Activated CD4-positive, alpha-beta T cell treated with anti-CD3 and anti-CD28 coated beads for 36 hours (primary cell): ENCODE results near the gene SARS2. TPM values are rescaled to one million over a fixed set of nuclear protein-coding genes. Genes with fewer than 3 reads are reported as not detected.
"Not testable (repeated sequence)": the region's sequence is repeated elsewhere in the genome, so short reads cannot be mapped to it uniquely, and the experiment has no call there.

Source experiments
- ATAC-seq: fragments of 200-7000 bp; cut with Tn5 transposase; one replicate; pipeline ENCODE4 v1.10.0; 2021; ENCODE audit warnings: mild to moderate bottlenecking, moderate library complexity
- CTCF ChIA-PET: fragments of 350-600 bp; sonication (Branson Sonifier 250); formaldehyde crosslinking; loops from one replicate; lab custom pipeline; 2021; ENCODE audit warnings: antibody characterized with exemption; lab: Charles Lee
- POLR2A ChIA-PET: fragments of 350-600 bp; sonication (Branson Sonifier 250); formaldehyde crosslinking; loops from one replicate; lab custom pipeline; 2021; ENCODE audit warnings: antibody characterized with exemption, inconsistent platforms; lab: Charles Lee
- DNase-seq: peaks from one replicate; pipeline ENCODE4 v3.0.0-alpha.2; 2020
- H3K27ac Mint-ChIP-seq: one replicate; pipeline ENCODE4 v1.8.0; 2021; ENCODE audit warnings: mixed read lengths
- H3K27me3 Mint-ChIP-seq: one replicate; pipeline ENCODE4 v1.8.0; 2021; ENCODE audit warnings: mixed read lengths
- H3K36me3 Mint-ChIP-seq: one replicate; pipeline ENCODE4 v1.8.0; 2021; ENCODE audit warnings: low read depth, mixed read lengths
- H3K4me1 Mint-ChIP-seq: one replicate; pipeline ENCODE4 v1.8.0; 2021; ENCODE audit warnings: mixed read lengths
- H3K4me3 Mint-ChIP-seq: one replicate; pipeline ENCODE4 v1.8.0; 2021; ENCODE audit warnings: mild to moderate bottlenecking, moderate library complexity, mixed read lengths
- H3K9me3 Mint-ChIP-seq: one replicate; pipeline ENCODE4 v1.8.0; 2021; ENCODE audit warnings: low read depth, mixed read lengths
- intact Hi-C, 2 experiments: fragments of 100-400 bp; cut with DNase I in 1 of 2; cut with micrococcal nuclease in 1 of 2; formaldehyde crosslinking; loops; one replicate each; pipeline versions ENCODE4 v1.14.2 to v1.15.1; 2022 to 2024; cut with DNase I, micrococcal nuclease
- total RNA-seq, 2 experiments: library from RNA; stranded (reverse); gene quantifications; one replicate each; pipeline ENCODE4 v1.2.3, GENCODE V29; 2021

SARS2 gene
- total RNA-seq, 2 experiments from 2014 or later, result 36.7 to 39.4 TPM

DNA sequence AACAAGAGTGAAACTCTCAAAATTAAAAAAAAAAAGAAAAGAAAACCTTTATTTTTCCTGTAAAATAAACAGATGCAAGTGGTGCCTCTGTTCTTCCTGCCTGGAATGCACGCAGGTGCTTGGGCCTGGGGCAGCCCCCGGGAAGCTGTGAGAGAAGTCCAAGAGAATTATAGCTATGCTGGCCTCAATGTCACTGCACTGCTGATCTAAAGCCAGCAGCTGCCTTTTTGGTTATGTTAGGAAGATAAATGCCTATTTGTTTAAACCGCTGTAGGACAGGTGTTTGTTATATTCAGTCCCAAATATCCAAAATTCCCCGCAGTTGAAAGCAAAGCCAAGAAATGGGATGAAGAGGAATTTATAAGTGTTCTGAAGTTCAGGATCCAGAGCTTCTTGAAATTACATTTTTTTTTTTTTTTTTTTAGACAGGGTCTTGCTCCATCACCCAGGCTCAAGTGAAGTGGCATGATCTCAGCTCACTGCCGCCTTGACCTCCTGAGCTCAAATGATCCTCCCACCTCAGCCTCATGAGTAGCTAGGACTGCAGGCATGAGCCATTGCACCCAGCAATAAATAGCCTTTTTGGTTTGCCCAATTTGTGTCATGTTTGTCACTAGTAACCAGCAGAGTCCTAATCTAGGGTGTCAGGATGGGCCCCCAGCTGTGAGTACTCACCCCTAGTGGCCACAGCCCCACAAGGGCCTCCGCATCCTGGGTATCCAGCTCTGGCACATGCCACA, 54.7 kb downstream of the SARS2 start:
- ChIA-PET CTCF (interaction anchor here (1.0 to 1.4 kb wide), 4 partner anchors 9 to 106 kb away, joined by 3 to 4 read pairs (median 4); partner anchors contain the start of genes MRPS12 and SARS2), POLR2A (interaction anchor here (1.1 kb wide), 1 partner anchor 44 kb away, joined by 4 read pairs; no protein-coding TSS in a partner anchor)
- peaks cover 27% of the 10 kb centered on the region for H3K4me1 Mint-ChIP-seq
- peak overlapping the region; percentile 89 for H3K4me3 Mint-ChIP-seq
- ATAC-seq (no peak), DNase-seq (no peak)
- H3K27me3 Mint-ChIP-seq, result no peaks in the 10 kb centered on the region
- H3K27ac Mint-ChIP-seq, result peak overlapping the region; percentile 47
- H3K9me3 Mint-ChIP-seq, result no peaks in the 10 kb centered on the region
- intact Hi-C loops, result no loop called here
- H3K36me3 Mint-ChIP-seq, result peaks cover 21% of the 10 kb centered on the region

GRCh38 chr19:38873400-38873799, 57.2 kb downstream of the SARS2 start:
- H3K27ac Mint-ChIP-seq, ATAC-seq, H3K4me3 Mint-ChIP-seq, H3K27me3 Mint-ChIP-seq, CTCF ChIA-PET, H3K9me3 Mint-ChIP-seq, DNase-seq: not testable (repeated sequence)
- Mint-ChIP-seq H3K4me1 (peaks cover 35% of the 10 kb centered on the region), H3K36me3 (peaks cover 39% of the 10 kb centered on the region)
- intact Hi-C loops, result loop anchor here in 1 of 2 experiments (5.0 kb wide), 1 partner anchor 106 kb away; no protein-coding TSS in a partner anchor
- POLR2A ChIA-PET, result interaction anchor here (2.1 kb wide), 1 partner anchor 26 kb away, joined by 5 read pairs; no protein-coding TSS in a partner anchor

DNA sequence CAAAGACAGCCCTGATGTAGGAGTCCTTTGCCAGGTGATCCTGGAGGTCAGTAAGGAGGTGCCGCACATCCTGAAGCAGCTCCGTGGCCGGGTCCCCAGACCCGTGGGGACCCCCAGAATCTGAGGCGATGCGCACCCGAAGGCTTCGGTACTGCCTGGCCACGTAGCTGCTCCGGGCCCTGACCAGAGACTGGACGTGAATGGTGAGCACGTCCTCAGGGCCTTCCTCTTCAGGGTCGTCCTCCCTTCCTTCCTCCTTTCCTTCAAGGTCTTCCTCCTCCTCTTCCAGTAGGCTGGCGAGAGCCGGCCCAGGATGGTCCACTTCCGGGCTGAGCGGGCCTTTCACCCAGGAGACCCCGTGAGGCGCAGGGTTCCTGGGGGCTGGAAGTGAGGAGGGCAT, 60.0 kb downstream of the SARS2 start:
- peak overlapping the region; percentile 76 for H3K4me3 Mint-ChIP-seq
- H3K36me3 Mint-ChIP-seq, result peaks cover 44% of the 10 kb centered on the region
- POLR2A ChIA-PET, result interaction anchor here (0.8 to 2.7 kb wide), 3 partner anchors 22 to 28 kb away, joined by 3 to 11 read pairs (median 4); no protein-coding TSS in a partner anchor
- H3K4me1 Mint-ChIP-seq, result peaks cover 31% of the 10 kb centered on the region
- DNase-seq (no peak), ATAC-seq (no peak)
- CTCF ChIA-PET, result interaction anchor here (0.7 to 2.9 kb wide), 7 partner anchors 8 to 60 kb away, joined by 3 to 18 read pairs (median 4); partner anchors contain the start of genes HNRNPL, MRPS12, RINL and SARS2
- intact Hi-C loops, result loop anchor here (1.0 to 5.0 kb wide), 4 partner anchors 8 to 103 kb away; partner anchors contain the start of genes MRPS12 (in 1 of the 2), NFKBIB (in 1 of the 2), RINL (in 1 of the 2) and SARS2 (in 1 of the 2)
- no peaks in the 10 kb centered on the region for H3K9me3 Mint-ChIP-seq
- no peaks in the 10 kb centered on the region for H3K27me3 Mint-ChIP-seq
- peak overlapping the region; percentile 71 for H3K27ac Mint-ChIP-seq

DNA sequence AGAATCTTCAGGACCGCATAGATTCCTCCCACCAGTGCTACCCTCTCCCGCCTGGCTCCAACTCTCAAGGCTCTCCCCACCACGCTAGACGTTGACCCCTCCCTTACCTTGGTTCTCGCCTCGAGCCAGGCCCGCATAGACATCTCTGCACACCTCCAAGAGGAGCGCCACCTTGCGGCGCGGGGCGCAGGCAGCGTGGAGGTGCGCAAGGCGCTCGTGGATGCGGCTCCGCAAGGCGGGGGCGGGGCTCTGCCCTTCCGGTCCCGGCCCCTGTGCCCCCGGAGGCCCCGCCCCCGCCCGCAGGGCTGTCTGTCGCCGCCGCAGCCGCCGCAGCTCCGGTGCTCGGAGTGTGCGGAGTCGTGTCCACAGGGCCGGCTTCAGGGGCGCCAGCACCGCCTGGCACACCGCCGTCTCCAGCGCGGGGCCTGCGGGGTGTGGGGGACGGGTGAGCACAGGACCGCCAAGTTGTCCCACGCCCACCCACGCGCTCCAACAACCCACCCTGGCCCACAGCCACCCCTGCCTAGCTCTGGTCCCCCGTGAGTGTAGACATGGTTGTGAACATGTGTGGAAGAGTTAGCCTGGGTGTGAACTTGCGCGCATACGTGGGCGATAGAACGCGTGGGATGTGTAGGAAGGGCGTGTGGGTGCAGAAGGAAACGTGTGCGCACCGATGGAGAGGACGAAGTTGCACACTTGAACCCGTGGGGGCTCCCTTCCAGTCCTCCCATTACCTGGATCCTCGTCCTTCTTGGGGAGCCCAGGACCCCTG, 60.5 kb downstream of the SARS2 start:
- ChIA-PET POLR2A (interaction anchor here (0.9 to 2.7 kb wide), 2 partner anchors 22 to 28 kb away, joined by 3 to 11 read pairs; no protein-coding TSS in a partner anchor), CTCF (interaction anchor here (0.7 to 2.9 kb wide), 11 partner anchors 8 to 251 kb away, joined by 3 to 18 read pairs (median 4); partner anchors contain the start of genes EIF3K, HNRNPL, MRPS12 and RINL)
- no peaks in the 10 kb centered on the region for H3K9me3 Mint-ChIP-seq
- no peaks in the 10 kb centered on the region for H3K27me3 Mint-ChIP-seq
- H3K4me3 Mint-ChIP-seq, result peak overlapping the region; percentile 76
- peak overlapping the region; percentile 86 for H3K27ac Mint-ChIP-seq
- DNase-seq, result peak; percentile 94
- ATAC-seq, result peak; percentile 85
- peaks cover 47% of the 10 kb centered on the region for H3K36me3 Mint-ChIP-seq
- H3K4me1 Mint-ChIP-seq, result peaks cover 37% of the 10 kb centered on the region
- intact Hi-C loops, result loop anchor here (1.0 to 5.0 kb wide), 7 partner anchors 8 to 468 kb away; partner anchors contain the start of genes FAM98C (in 1 of the 2), MRPS12 (in 1 of the 2), NFKBIB (in 1 of the 2) and RINL (in 1 of the 2)

DNA sequence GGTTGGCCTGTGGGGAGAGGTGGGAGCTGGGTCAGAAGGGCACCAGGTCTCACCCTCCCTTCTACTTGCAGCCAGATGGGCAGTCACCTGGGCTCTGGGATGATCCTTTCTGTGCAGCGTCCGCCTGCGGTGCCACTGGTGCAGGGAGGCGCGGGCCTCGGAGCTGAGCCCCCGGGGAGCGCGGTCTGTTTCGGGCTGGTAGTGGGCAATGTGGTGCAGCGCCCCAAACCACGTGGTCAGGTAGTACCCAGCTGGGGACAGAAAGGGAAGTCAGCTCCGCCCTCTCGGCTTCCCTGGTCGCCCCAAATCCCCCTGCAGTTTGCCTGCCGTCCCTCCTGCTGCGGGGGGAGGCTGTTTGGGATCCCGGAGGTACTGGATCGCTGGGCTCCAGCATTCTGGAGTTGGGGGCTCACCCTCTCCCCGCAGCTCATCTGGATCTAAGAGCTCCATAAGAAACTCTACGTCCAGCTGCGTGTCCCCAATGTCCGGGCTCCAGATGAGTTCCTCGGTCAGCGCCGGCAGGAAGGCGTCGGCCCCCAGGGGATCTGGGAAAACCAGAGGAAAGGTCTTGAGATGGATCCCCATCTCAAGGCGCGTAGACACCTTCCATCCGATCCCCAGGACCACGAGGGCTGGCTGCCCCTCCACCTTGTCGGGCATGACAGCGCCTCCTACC, 61.3 kb downstream of the SARS2 start:
- CTCF ChIA-PET, result interaction anchor here (0.6 to 2.9 kb wide), 15 partner anchors 9 to 1935 kb away, joined by 3 to 18 read pairs (median 3); partner anchors contain the start of genes EIF3K, HNRNPL and RINL
- Mint-ChIP-seq H3K4me3 (peak overlapping the region; percentile 76), H3K4me1 (peaks cover 44% of the 10 kb centered on the region), H3K27me3 (no peaks in the 10 kb centered on the region), H3K9me3 (no peaks in the 10 kb centered on the region), H3K27ac (peak overlapping the region; percentile 86), H3K36me3 (peaks cover 51% of the 10 kb centered on the region)
- peak; percentile 53 for DNase-seq
- POLR2A ChIA-PET, result interaction anchor here (1.0 to 2.7 kb wide), 2 partner anchors 17 to 21 kb away, joined by 3 to 11 read pairs; no protein-coding TSS in a partner anchor
- intact Hi-C loops, result loop anchor here (1.0 to 5.0 kb wide), 3 partner anchors 17 to 467 kb away; partner anchors contain the start of gene FAM98C (in 1 of the 2)
- ATAC-seq, result no peak

GRCh38 chr19:38868551-38868950, 62.0 kb downstream of the SARS2 start:
- CTCF ChIA-PET, result interaction anchor here (0.6 to 2.9 kb wide), 14 partner anchors 10 to 1936 kb away, joined by 3 to 18 read pairs (median 6); partner anchors contain the start of genes HNRNPL, MRPS12, RINL and SARS2
- H3K4me3 Mint-ChIP-seq, result peak overlapping the region; percentile 76
- H3K27ac Mint-ChIP-seq, result peak overlapping the region; percentile 86
- H3K4me1 Mint-ChIP-seq, result peaks cover 46% of the 10 kb centered on the region
- intact Hi-C loops, result loop anchor here in 1 of 2 experiments (5.0 kb wide), 1 partner anchor 466 kb away; the partner anchor contains the start of gene FAM98C
- POLR2A ChIA-PET, result interaction anchor here (0.6 to 2.7 kb wide), 3 partner anchors 11 to 20 kb away, joined by 3 to 11 read pairs (median 3); no protein-coding TSS in a partner anchor
- H3K36me3 Mint-ChIP-seq, result peaks cover 51% of the 10 kb centered on the region
- ATAC-seq (no peak), DNase-seq (no peak)
- H3K9me3 Mint-ChIP-seq, result no peaks in the 10 kb centered on the region
- H3K27me3 Mint-ChIP-seq, result no peaks in the 10 kb centered on the region

DNA sequence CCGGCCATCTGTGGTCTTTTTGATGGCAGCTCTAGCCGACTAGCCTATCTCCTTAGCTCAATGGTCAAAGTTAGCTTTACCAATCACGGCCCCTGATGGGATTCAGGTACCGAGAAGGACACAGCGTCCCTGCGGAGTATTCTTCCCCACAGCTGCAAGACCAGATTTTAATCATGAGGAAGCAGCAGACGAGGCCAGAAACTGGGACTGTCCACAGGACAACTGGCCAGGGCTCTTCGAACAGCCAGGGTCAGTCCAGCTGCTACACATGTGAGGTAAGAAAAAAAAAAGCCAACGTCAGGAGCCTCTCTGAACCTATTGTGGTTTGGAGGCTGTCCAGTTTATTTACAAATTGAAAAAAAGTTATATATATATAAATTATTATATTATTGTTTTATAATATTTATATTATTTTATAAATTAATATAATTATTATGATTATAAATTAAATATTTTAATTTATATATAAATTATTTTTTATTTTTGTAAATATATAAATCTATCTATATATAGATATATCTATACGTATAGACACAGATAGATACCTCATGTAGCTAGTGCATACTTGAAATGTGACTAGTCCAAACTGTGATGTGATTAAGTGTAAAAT, 63.3 kb downstream of the SARS2 start:
- Mint-ChIP-seq H3K9me3 (no peaks in the 10 kb centered on the region), H3K27ac (peak overlapping the region; percentile 42), H3K36me3 (peaks cover 48% of the 10 kb centered on the region), H3K27me3 (no peaks in the 10 kb centered on the region), H3K4me1 (peaks cover 48% of the 10 kb centered on the region), H3K4me3 (no peak overlapping the region)
- POLR2A ChIA-PET, result interaction anchor here (0.6 to 1.9 kb wide), 2 partner anchors 25 to 228 kb away, joined by 5 to 10 read pairs; no protein-coding TSS in a partner anchor
- CTCF ChIA-PET, result interaction anchor here (0.7 to 2.1 kb wide), 8 partner anchors 9 to 197 kb away, joined by 4 to 9 read pairs (median 4); partner anchors contain the start of genes MRPS12 and SARS2
- ATAC-seq, result no peak
- no peak for DNase-seq
- intact Hi-C loops, result loop anchor here in 1 of 2 experiments (5.0 kb wide), 1 partner anchor 465 kb away; the partner anchor contains the start of gene FAM98C
